ENCODE measurements around the gene CDH3. TPM values are rescaled to one million over a fixed set of nuclear protein-coding genes. Genes with fewer than 3 reads are reported as not detected.

Gene CDH3
- total RNA-seq, 1 donor from 2014 or later, result 14.1 TPM

GRCh38 chr16:68655806-68656205, 10.7 kb downstream of the CDH3 start:
- Histone ChIP-seq H3K79me2 (ENCODE audit: insufficient read depth, low read length) (no peaks in the 10 kb centered on the region), H3K36me3 (ENCODE audit: insufficient read depth, low read length) (no peaks in the 10 kb centered on the region), H4K20me1 (ENCODE audit: insufficient read depth, low read length) (no peaks in the 10 kb centered on the region), H3K9me3 (ENCODE audit: insufficient read depth, low read depth, low read length) (no peaks in the 10 kb centered on the region), H3K4me1 (ENCODE audit: insufficient read depth, low read length) (peaks cover 22% of the 10 kb centered on the region), H3K27me3 (ENCODE audit: insufficient read depth, low read length) (peaks cover 2% of the 10 kb centered on the region), H2AFZ (ENCODE audit: low read depth, low read length) (no peak overlapping the region), H3K27ac (ENCODE audit: low read depth, low read length) (no peak overlapping the region), H3K4me3 (ENCODE audit: insufficient read depth, low read depth, low read length) (no peak overlapping the region), H3K9ac (ENCODE audit: low read length) (no peak overlapping the region), H3K4me2 (ENCODE audit: low read length) (no peak overlapping the region)
- no peak overlapping the region for H3K4me3 Mint-ChIP-seq (ENCODE audit: unreplicated experiment)
- no peak overlapping the region for H3K27ac Mint-ChIP-seq (ENCODE audit: unreplicated experiment)
- DNase-seq (ENCODE audit: low read depth) (no peak), FAIRE-seq (no peak)
- TF ChIP-seq CTCF (IDR thresholded peaks at IDR 0.05; ENCODE audit: insufficient read depth, low read depth, low read length) (no peak), EZH2 (IDR thresholded peaks at IDR 0.05; ENCODE audit: insufficient read depth, low read length) (no peak)
- no peaks in the 10 kb centered on the region for H3K9me3 Mint-ChIP-seq (ENCODE audit: unreplicated experiment)
- peaks cover 26% of the 10 kb centered on the region for H3K4me1 Mint-ChIP-seq (ENCODE audit: low read depth, unreplicated experiment)
- H3K36me3 Mint-ChIP-seq (ENCODE audit: low read depth, unreplicated experiment), result peaks cover 4% of the 10 kb centered on the region
- no peaks in the 10 kb centered on the region for H3K27me3 Mint-ChIP-seq (ENCODE audit: low read depth, unreplicated experiment)

GRCh38 chr16:68656751-68657150, 11.6 kb downstream of the CDH3 start:
- Mint-ChIP-seq H3K36me3 (ENCODE audit: low read depth, unreplicated experiment) (peaks cover 1% of the 10 kb centered on the region), H3K9me3 (ENCODE audit: unreplicated experiment) (no peaks in the 10 kb centered on the region), H3K27ac (ENCODE audit: unreplicated experiment) (no peak overlapping the region), H3K4me1 (ENCODE audit: low read depth, unreplicated experiment) (peaks cover 30% of the 10 kb centered on the region), H3K4me3 (ENCODE audit: unreplicated experiment) (no peak overlapping the region), H3K27me3 (ENCODE audit: low read depth, unreplicated experiment) (no peaks in the 10 kb centered on the region)
- no peaks in the 10 kb centered on the region for H3K79me2 ChIP-seq (ENCODE audit: insufficient read depth, low read length)
- H3K4me3 ChIP-seq (ENCODE audit: insufficient read depth, low read depth, low read length), result no peak overlapping the region
- H4K20me1 ChIP-seq (ENCODE audit: insufficient read depth, low read length), result no peaks in the 10 kb centered on the region
- no peak overlapping the region for H2AFZ ChIP-seq (ENCODE audit: low read depth, low read length)
- FAIRE-seq (no peak), DNase-seq (ENCODE audit: low read depth) (no peak)
- peaks cover 22% of the 10 kb centered on the region for H3K4me1 ChIP-seq (ENCODE audit: insufficient read depth, low read length)
- H3K9ac ChIP-seq (ENCODE audit: low read length), result no peak overlapping the region
- no peaks in the 10 kb centered on the region for H3K36me3 ChIP-seq (ENCODE audit: insufficient read depth, low read length)
- no peak overlapping the region for H3K27ac ChIP-seq (ENCODE audit: low read depth, low read length)
- peaks cover 2% of the 10 kb centered on the region for H3K27me3 ChIP-seq (ENCODE audit: insufficient read depth, low read length)
- H3K9me3 ChIP-seq (ENCODE audit: insufficient read depth, low read depth, low read length), result no peaks in the 10 kb centered on the region
- no peak for TF ChIP-seq EZH2 (IDR thresholded peaks at IDR 0.05; ENCODE audit: insufficient read depth, low read length)
- TF ChIP-seq CTCF (IDR thresholded peaks at IDR 0.05; ENCODE audit: insufficient read depth, low read depth, low read length), result no peak
- no peak overlapping the region for H3K4me2 ChIP-seq (ENCODE audit: low read length)

- Histone ChIP-seq H3K9ac (ENCODE audit: low read length) (peak overlapping the region; percentile 3), H3K27ac (ENCODE audit: low read depth, low read length) (peak overlapping the region; percentile 48), H4K20me1 (ENCODE audit: insufficient read depth, low read length) (no peaks in the 10 kb centered on the region), H3K79me2 (ENCODE audit: insufficient read depth, low read length) (no peaks in the 10 kb centered on the region), H3K4me2 (ENCODE audit: low read length) (peak overlapping the region; percentile 42), H3K4me1 (ENCODE audit: insufficient read depth, low read length) (peaks cover 22% of the 10 kb centered on the region), H3K27me3 (ENCODE audit: insufficient read depth, low read length) (peaks cover 2% of the 10 kb centered on the region), H2AFZ (ENCODE audit: low read depth, low read length) (peak overlapping the region; percentile 71), H3K4me3 (ENCODE audit: insufficient read depth, low read depth, low read length) (no peak overlapping the region), H3K9me3 (ENCODE audit: insufficient read depth, low read depth, low read length) (no peaks in the 10 kb centered on the region), H3K36me3 (ENCODE audit: insufficient read depth, low read length) (no peaks in the 10 kb centered on the region)
- Mint-ChIP-seq H3K4me3 (ENCODE audit: unreplicated experiment) (no peak overlapping the region), H3K36me3 (ENCODE audit: low read depth, unreplicated experiment) (no peaks in the 10 kb centered on the region), H3K27ac (ENCODE audit: unreplicated experiment) (peak overlapping the region; percentile 94), H3K9me3 (ENCODE audit: unreplicated experiment) (no peaks in the 10 kb centered on the region), H3K27me3 (ENCODE audit: low read depth, unreplicated experiment) (no peaks in the 10 kb centered on the region), H3K4me1 (ENCODE audit: low read depth, unreplicated experiment) (peaks cover 30% of the 10 kb centered on the region)
- no peak for TF ChIP-seq CTCF (IDR thresholded peaks at IDR 0.05; ENCODE audit: insufficient read depth, low read depth, low read length)
- no peak for TF ChIP-seq EZH2 (IDR thresholded peaks at IDR 0.05; ENCODE audit: insufficient read depth, low read length)
- DNase-seq (ENCODE audit: low read depth), result peak; percentile 84
- peak; percentile 88 for FAIRE-seq
These were observed 13.3 kb downstream of the CDH3 start for GRCh38 chr16:68658341-68658973.
